OCI-LY7 (cell line): Measurements from ENCODE around the gene TPO. TPM values are rescaled to one million over a fixed set of nuclear protein-coding genes. Genes with fewer than 3 reads are reported as not detected.

Experiments used
- BruUV-seq: library from RNA; stranded (reverse); fragments of 400-500 nt; replicated peaks from 2 replicates; lab custom pipeline; 2021; lab: Mats Ljungman, UMichigan
- CTCF ChIA-PET: fragments of 300-600 bp; sonication (Branson Sonifier 250); formaldehyde crosslinking; loops from one replicate; lab custom pipeline; 2022; ENCODE audit warnings: antibody characterized with exemption; ENCODE audit not compliant: unreplicated experiment; lab: Charles Lee
- POLR2A ChIA-PET: fragments of 300-600 bp; sonication (Branson Sonifier 250); formaldehyde crosslinking; loops from one replicate; lab custom pipeline; 2022; ENCODE audit warnings: antibody characterized with exemption; lab: Charles Lee
- DNase-seq: peaks from one replicate; pipeline ENCODE4 v3.0.0-alpha.2; 2015; ENCODE audit warnings: low spot score
- H2AFZ ChIP-seq: fragments of 200-600 bp; sonication (generic), shearing (Covaris generic); 2 replicates; pipeline ENCODE4 v1.6.1; 2014; ENCODE audit warnings: mild to moderate bottlenecking, antibody characterized with exemption, low read length, moderate library complexity
- H3K27ac ChIP-seq: fragments of 200-600 bp; sonication (generic); 2 replicates; pipeline ENCODE4 v1.5.1; 2014; ENCODE audit warnings: mixed run types, low read depth, mild to moderate bottlenecking, moderate library complexity, low read length, inconsistent platforms; ENCODE audit not compliant: poor library complexity, severe bottlenecking
- H3K36me3 ChIP-seq: fragments of 200-600 bp; sonication (generic); 2 replicates; pipeline ENCODE4 v1.6.1; 2014; ENCODE audit warnings: mild to moderate bottlenecking, antibody characterized with exemption, low read length, moderate library complexity, mixed read lengths; ENCODE audit not compliant: insufficient read depth
- H3K4me1 ChIP-seq: fragments of 200-600 bp; sonication (generic); 2 replicates; pipeline ENCODE4 v1.5.1; 2014; ENCODE audit warnings: mild to moderate bottlenecking, low read length; ENCODE audit not compliant: insufficient read depth, poor library complexity, severe bottlenecking
- H3K4me2 ChIP-seq: fragments of 200-600 bp; sonication (generic); 2 replicates; pipeline ENCODE4 v1.6.1; 2014; ENCODE audit warnings: mild to moderate bottlenecking, low read length
- H3K4me3 ChIP-seq: fragments of 200-600 bp; sonication (generic); 2 replicates; pipeline ENCODE4 v1.5.1; 2014; ENCODE audit warnings: mild to moderate bottlenecking, low read depth, low read length; ENCODE audit not compliant: poor library complexity, severe bottlenecking
- H3K79me2 ChIP-seq: fragments of 200-600 bp; sonication (generic); 2 replicates; pipeline ENCODE4 v1.6.1; 2016; ENCODE audit warnings: low read depth, mild to moderate bottlenecking, low read length, moderate library complexity, mixed read lengths; ENCODE audit not compliant: insufficient read depth
- H3K9me2 ChIP-seq: fragments of 200-600 bp; sonication (generic); 2 replicates; pipeline ENCODE4 v1.6.1; 2016; ENCODE audit warnings: mild to moderate bottlenecking, low read length, mixed read lengths; ENCODE audit not compliant: insufficient read depth
- H3K9me3 ChIP-seq: fragments of 200-600 bp; sonication (generic); 2 replicates; pipeline ENCODE4 v1.6.1; 2014; ENCODE audit warnings: mild to moderate bottlenecking, mixed run types, low read length, mixed read lengths
- H4K20me1 ChIP-seq: fragments of 200-600 bp; sonication (generic); 2 replicates; pipeline ENCODE4 v1.6.1; 2014; ENCODE audit warnings: mild to moderate bottlenecking, antibody characterized with exemption, low read length, moderate library complexity, mixed read lengths; ENCODE audit not compliant: insufficient read depth
- CTCF ChIP-seq: fragments of 200-600 bp; sonication (generic); conservative IDR thresholded peaks from 2 replicates; pipeline ENCODE4 v1.5.1; 2014; ENCODE audit warnings: mild to moderate bottlenecking, antibody characterized with exemption, low read length, moderate library complexity, mixed read lengths
- EZH2phosphoT487 ChIP-seq: fragments of 200-600 bp; sonication (generic); IDR thresholded peaks from 2 replicates; pipeline ENCODE4 v1.6.1; 2018; ENCODE audit warnings: low read depth, borderline replicate concordance, mild to moderate bottlenecking, mixed run types, antibody characterized with exemption, low read length, moderate library complexity, mixed read lengths
- intact Hi-C: fragments of 100-400 bp; cut with micrococcal nuclease; formaldehyde crosslinking; loops from one replicate; pipeline ENCODE4 v1.10.0; 2022; ENCODE audit not compliant: unreplicated experiment
- total RNA-seq, 2 experiments: library from RNA; depleted of rRNA in 1 of 2; stranded (reverse); fragments of >200 nt in 1 of 2; shearing (Covaris generic) in 1 of 2; gene quantifications; 2 replicates each; pipeline ENCODE4 v1.2.3, GENCODE V29; 2014 to 2022

The TPO gene
- total RNA-seq, 2 experiments from 2014 or later, result not detected

- TF ChIP-seq EZH2phosphoT487, result no peak
- TF ChIP-seq CTCF, result no peak
- H2AFZ ChIP-seq, result no peak overlapping the region
- intact Hi-C loops, result no loop called here
- no peaks in the 10 kb centered on the region for H3K79me2 ChIP-seq
- CTCF ChIA-PET, result no interaction called here
- no peaks in the 10 kb centered on the region for H4K20me1 ChIP-seq
- BruUV-seq, result no TSS peak
- no peaks in the 10 kb centered on the region for H3K36me3 ChIP-seq
- DNase-seq, result no peak
- H3K4me1 ChIP-seq, result no peaks in the 10 kb centered on the region
- H3K27ac ChIP-seq, result no peak overlapping the region
- H3K9me2 ChIP-seq, result no peaks in the 10 kb centered on the region
- H3K4me2 ChIP-seq, result no peak overlapping the region
- no peaks in the 10 kb centered on the region for H3K9me3 ChIP-seq
- H3K4me3 ChIP-seq, result no peak overlapping the region
- POLR2A ChIA-PET, result interaction anchor here (0.6 kb wide), 1 partner anchor 496 kb away, joined by 3 read pairs; no protein-coding TSS in a partner anchor
Measured at GRCh38 chr2:1559589-1560175, 146.4 kb downstream of the TPO start.

- intact Hi-C loops, result no loop called here
- Histone ChIP-seq H4K20me1 (no peaks in the 10 kb centered on the region), H3K36me3 (no peaks in the 10 kb centered on the region), H3K4me2 (no peak overlapping the region), H3K4me3 (no peak overlapping the region), H3K79me2 (no peaks in the 10 kb centered on the region), H3K9me3 (no peaks in the 10 kb centered on the region), H3K9me2 (no peaks in the 10 kb centered on the region), H3K4me1 (no peaks in the 10 kb centered on the region), H2AFZ (no peak overlapping the region), H3K27ac (no peak overlapping the region)
- ChIA-PET POLR2A (no interaction called here), CTCF (no interaction called here)
- no peak for DNase-seq
- BruUV-seq, result no TSS peak
- TF ChIP-seq EZH2phosphoT487 (no peak), CTCF (no peak)
Measured at GRCh38 chr2:1561259-1561658, 148.0 kb downstream of the TPO start.

- Histone ChIP-seq H3K4me1 (no peaks in the 10 kb centered on the region), H4K20me1 (no peaks in the 10 kb centered on the region), H3K36me3 (no peaks in the 10 kb centered on the region), H3K4me3 (no peak overlapping the region), H3K4me2 (no peak overlapping the region), H3K9me2 (no peaks in the 10 kb centered on the region), H2AFZ (no peak overlapping the region), H3K79me2 (no peaks in the 10 kb centered on the region), H3K27ac (no peak overlapping the region), H3K9me3 (no peaks in the 10 kb centered on the region)
- intact Hi-C loops, result no loop called here
- TF ChIP-seq CTCF, result no peak
- TF ChIP-seq EZH2phosphoT487, result no peak
- no peak for DNase-seq
- POLR2A ChIA-PET, result no interaction called here
- CTCF ChIA-PET, result no interaction called here
- BruUV-seq, result no TSS peak
Measured at GRCh38 chr2:1561811-1562421, 148.7 kb downstream of the TPO start.
